DMS79 treated with DMSO at 0.1 percent for 48 hours (cell line): ENCODE results near the gene ADPGK.
"Not testable (repeated sequence)": the region's sequence is repeated elsewhere in the genome, so short reads cannot be mapped to it uniquely, and the experiment has no call there.

ENCODE experiments used
- DNase-seq: peaks from one replicate; lab custom pipeline; 2025; lab: John Stamatoyannopoulos, UW

ADPGK gene

DNA sequence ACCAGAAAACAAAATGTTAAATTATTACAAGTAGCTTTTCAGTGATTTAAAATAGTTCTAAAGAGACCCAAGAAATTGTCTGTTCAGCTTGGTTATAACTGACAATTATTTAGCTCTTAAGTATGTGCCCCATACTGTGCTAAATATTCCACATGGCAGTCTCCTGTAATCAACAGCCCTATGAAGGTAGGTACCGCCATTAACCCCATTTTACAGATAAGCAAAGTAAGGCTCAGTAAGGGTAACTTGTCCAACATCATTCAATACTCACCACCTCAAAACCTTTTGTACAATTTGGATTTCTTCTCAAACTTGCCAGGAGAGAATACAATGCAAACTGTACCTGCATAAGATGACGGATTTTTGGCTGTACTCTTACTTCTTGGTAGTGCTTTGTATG lies 33.9 kb downstream of the ADPGK start:
- no peak for DNase-seq

DNA sequence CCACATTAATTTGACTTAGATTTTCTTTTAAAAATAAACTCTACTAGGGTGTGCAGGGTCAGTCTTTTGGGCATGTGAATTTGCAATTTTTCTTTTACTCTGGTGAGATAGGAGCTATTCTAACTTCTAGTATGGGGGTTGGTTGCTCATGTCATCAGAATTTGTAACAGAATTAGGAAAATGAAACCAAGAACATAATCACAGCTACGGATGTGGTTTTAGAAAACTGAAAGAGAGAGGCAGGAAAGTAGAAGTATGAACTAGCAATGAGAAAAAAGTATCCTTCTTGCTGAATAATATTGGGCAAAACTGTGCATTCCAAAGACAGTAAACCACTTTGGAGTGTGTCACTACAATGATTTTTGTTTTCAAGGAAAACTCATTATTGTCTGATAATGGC lies 43.3 kb downstream of the ADPGK start:
- no peak for DNase-seq

DNA sequence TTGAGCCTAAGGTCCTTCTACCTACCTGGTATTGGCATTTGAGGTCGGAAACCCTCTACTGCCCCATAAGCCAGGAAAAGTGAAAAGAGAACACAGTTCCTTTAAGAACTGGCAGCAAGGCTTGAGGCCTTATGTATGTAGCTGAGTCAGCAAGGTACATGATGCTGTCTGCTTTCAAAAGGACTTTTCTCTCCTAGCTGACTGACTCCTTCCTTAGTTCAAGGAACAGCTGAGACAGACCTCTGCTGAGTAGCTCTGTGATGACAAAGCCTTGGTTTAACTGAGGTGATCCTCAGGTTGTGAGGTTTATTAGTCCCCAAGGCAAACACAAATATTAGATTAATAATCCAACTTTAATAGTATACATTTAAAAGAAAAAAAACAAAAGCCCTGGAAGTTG lies 45.8 kb downstream of the ADPGK start:
- DNase-seq = no peak

DNA sequence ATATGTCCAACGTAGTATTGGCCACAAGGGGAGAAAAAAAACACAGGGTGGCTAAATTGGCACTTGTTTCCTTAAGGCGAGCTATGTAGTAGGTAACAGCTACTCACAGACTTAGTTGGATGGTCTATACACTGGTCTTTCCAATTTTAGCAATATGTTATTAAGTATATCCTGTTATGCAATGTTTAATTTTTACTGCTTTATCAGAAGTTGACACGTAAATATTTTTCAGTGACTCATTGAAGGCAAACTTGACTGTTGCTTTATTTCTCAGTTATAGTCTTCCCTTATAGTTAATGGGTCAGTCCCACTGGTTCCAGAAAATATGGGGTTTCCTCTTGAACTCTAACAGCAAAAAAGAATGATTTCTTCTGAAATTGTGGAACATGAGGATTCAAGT lies 46.5 kb downstream of the ADPGK start:
- no peak for DNase-seq

DNA sequence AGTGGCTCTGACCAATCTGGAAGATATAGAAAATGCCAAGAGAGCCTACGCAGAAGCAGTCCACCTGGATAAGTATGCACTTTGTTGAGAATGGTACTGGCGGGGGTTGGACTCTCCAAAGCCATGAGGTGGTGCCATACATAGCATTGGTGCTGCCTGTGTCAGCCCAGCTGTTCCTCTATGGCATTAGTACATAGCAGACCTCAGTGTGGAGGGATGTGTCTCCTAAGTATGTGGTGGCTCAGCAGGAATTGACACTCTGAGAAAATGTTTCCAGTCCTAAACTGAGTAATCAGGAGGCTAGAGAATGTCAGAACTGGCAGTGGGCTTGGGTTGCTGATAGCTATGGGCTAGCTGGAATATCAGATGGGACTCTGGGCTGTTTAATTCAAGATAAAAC lies 48.4 kb downstream of the ADPGK start:
- no peak for DNase-seq

DNA sequence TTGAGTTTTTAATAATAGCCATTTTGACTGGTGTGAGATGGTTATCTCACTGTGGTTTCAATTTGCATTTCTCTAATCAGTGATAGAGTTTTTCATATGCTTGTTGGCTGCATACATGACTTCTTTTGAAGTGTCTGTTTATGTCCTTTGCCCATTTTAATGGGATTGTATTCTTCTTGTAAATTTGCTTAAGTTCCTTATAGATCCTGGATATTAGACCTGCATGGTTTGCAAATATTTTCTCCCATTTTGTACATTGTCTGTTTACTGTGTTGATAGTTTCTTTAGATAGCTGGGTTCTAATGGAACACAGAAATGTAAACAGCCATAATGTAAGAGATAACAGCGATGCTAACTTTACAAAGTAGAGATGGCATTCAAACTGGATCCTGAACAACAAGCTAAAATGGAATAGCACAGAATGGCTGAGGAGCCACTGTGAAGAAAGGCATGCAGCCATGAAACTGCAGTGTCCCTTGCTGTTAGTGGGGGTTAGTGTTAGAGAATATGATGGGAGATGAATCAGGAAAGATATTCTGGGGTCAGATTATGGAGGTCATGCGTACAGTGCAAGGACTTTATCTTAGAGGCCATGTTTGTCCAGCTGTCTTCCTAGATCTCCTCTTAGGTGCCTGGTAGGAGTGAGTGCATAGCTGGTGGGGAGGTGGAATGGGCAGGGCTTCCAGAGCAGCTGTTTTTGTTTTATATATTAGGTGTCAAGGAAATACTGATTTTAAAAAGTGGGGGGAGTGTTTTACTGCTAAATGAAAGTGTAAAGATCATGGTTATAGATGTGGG lies 49.4 kb downstream of the ADPGK start:
- DNase-seq = no peak

DNA sequence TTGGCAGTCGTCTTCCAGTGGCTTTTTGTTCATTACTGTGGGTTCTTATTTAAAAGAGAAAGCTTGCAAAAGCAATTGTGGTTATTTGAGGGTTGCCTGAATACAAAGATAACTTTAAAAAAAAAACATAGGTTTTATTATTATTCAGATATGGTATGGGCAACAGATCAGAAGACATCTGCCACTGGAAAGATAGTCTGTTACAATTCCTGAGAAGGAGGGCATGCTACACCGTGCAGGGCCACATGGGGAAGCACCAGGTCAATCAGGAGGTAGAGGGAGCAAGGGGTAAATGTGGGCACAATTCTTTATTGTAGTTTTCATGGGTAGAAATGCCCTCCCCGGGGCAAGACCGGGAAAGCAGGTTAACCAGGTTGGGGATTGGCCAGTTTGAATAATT lies 51.0 kb downstream of the ADPGK start:
- no peak for DNase-seq

DNA sequence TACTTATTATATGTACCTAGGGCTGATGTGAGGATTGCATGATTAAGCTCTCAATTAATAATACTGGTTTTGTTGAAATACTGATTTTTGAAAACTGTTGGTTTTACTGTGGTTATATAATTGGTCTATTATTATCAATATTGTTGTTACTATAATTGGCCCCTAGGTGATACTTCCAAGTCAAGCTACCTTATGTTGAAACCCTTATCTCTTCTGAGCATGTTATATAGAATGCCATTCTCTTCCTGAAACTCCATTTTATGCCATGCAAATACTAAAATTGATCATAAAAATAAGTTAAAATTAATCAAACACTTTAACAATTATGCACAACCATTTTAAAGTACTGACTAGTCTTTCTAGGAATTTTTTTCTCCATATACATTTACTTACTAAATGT lies 51.5 kb downstream of the ADPGK start:
- DNase-seq = no peak

DNA sequence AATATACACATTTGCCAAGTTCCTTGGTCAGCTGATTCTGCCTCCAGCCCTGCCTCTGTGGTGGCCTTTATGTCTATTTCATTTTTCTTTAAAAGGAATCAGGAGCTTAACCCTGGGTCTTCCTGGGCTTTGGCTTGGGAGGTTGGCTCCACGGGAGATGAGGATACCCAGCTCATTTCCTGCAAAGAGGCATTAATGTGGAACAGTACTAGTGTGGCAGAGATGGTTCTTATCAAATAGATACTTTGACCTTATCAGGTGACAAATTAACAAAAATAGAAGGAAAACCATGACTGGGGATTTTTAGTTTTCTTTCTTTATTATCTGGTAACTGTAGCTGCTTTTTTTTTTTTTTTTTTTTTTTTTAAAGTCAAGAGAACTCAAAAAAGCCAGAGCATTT lies 54.7 kb downstream of the ADPGK start:
- DNase-seq = no peak

DNA sequence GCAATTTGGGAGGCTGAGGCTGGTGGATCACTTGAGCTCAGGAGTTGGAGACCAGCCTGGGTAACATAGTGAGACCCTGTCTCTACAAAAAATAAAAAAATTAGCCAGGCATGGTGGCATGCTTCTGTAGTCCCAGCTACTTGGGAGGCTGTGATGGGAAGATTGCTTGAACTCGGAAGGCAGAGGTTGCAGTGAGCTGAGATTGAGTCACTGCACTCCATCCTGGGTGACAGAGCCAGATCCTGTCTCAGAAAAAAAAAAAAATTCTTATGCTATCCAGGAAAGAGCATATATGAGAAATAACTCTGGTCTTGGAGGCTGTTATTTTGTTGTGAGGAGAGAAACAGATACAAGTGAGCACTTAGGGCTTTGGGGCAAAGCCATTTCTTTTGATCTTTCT lies 55.3 kb downstream of the ADPGK start:
- not testable (repeated sequence) for DNase-seq

DNA sequence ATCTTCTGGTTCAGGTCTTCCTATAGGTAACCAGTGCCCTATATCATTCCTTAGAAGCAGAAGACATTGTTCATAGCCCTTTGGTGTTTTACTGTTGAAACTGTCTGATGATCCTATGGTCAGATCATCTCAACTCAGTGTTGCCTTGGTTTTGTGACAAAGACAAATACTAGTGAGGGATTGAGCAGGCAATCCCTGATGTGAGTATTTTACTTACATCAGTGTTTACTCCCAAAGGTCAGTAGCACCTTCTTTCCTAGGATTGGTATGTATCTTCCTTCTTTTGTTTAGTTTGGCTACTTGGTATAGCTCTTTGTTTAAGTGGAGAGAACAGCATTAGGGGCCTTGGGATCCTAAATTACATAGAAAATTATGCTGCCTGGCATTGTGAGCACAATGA lies 56.4 kb downstream of the ADPGK start:
- DNase-seq = no peak

DNA sequence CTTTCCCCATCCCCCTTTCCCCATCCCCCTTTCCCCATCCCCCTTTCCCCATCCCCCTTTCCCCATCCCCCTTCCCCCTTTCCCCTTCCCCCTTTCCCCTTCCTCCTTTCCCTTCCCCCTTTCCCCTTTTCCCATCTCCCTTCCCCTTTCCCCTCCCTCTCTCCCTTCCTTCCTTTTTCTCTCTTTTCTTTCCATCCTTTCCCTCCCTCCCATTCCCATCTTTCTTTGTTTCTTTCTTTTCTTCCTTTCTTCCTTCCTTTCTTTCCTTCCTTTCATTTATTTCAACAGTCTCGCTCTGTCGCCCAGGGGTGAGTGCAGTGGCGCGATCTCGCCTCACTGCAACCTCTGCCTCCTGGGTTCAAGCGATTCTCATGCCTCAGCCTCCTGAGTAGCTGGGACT lies 57.7 kb downstream of the ADPGK start:
- not testable (repeated sequence) for DNase-seq

DNA sequence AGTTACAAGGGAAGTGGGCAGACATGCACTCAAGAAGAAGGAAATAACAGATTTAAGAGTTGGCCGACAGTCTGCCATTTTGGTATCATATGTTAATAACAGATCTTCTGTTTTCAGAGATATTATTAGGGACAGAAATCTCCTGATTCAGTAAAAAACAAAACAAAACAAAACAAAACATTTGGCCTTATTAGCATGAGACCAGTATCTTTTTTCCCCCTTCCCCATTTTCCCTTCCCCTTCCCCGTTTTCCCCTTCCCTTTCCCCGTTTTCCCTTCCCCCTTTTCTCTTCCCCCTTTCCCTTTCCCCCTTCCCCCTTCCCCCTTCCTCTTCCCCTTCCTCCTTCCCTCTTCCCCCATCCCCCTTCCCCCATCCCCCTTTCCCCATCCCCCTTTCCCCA lies 58.1 kb downstream of the ADPGK start:
- DNase-seq = no peak

DNA sequence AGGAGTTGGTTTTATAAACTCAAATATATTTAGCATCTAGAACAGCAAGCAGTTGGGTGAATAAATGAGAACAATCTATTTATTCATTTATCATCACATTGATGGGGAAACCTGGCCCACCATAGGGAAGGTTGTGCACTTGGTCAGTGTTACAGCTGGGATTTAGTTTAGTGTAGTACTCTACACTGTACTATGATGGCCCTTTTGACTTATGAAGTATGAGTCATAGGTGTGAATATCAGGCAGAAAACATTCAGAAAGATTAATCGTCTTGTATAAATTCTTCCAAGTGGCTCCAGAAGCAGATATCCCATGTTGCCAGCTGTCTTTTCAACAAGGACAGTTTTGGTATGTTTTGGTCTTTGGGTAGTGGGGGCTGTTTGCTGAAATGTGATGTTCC lies 59.5 kb downstream of the ADPGK start:
- DNase-seq = no peak

DNA sequence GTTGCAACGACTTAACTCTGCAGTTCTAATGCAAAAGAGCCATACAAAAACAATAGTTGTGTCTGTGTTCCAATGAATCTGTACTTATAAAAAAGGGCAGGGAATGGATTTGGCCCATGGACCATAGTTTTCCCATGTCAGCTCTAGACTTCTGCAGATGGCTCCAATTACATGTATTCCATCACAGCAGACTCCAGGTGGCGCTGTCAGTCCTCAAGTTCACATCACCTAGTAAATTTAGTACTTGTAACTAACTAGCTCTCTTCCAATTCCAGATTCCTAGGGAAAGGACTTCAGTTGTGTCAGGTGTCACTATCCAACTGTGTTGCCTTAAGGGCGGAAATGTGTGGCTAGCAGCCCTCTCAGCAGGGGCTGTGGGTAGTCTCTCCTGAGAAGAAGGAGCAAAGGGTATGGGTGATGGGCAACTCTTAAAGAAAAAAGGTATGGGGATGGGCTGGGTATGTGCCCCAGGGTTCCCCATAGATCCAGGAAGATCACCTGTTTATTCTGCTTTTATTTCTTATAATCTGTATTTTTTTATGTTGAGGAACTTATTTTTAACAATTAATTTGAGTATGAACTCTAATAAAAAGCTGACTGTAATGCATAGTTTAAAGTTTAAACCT lies 61.4 kb downstream of the ADPGK start:
- no peak for DNase-seq

DNA sequence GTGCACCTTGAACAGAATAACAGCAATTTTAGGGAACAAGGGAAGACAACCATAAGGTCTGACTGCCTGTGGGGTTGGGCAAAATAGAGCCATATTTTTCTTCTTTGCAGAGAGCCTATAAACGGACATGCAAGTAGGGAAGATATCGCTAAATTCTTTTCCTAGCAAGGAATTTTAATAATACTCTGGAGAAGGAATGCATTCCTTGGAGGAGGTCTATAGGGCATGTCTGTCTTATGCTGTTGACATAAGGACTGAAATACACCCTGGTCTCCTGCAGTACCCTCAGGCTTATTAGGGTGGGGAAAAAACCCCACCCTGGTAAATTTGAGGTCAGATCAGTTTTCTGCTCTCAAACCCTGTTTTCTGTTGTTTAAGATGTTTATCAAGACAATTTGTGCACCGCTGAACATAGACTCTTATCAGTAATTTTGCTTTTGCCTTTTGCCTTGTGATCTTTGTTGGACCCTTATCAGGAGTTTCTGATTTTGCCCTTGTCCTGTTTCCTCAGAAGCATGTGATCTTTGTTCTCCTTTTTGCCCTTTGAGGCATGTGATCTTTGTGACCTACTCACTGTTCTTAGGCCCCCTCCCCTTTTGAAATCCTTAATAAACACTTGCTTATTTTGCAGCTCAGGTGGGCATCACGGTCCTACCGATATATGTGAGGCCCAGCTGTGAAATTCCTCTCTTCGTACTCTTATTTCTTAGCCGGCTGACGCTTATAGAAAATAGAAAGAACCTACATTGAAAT lies 74.8 kb downstream of the ADPGK start:
- DNase-seq = not testable (repeated sequence)

DNA sequence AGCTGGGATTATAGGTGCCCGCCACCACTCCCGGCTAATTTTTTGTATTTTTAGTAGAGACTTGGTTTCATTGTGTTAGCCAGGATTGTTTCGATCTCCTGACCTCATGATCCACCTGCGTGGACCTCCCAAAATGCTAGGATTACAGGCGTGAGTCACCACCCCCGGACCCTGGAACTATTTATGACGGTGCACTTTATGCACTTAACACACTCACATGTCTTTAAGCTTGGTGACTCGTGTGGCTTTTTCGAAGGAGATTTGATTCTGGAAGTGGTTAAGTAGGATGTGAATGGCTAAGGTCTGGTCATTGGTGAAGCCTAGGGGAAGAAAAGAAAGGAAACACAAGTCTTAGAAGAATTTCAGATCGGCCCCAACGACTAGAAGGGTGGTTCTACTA lies 77.3 kb downstream of the ADPGK start:
- DNase-seq = no peak
